Stimulated activated CD4-positive, alpha-beta T cell treated with anti-CD3 and anti-CD28 coated beads, Interleukin-4, amount 100 ng/mL, for 24 hours (primary cell): Measurements from ENCODE around the gene CTDSP1.

Experiments
- DNase-seq: peaks from one replicate; pipeline ENCODE4 v3.0.0-alpha.2; 2020

The CTDSP1 gene

GRCh38 chr2:218400167-218400929 is 680 bp downstream of the CTDSP1 start:
- peak; percentile 36 for DNase-seq

- DNase-seq: no peak
These were observed 1.5 kb downstream of the CTDSP1 start for GRCh38 chr2:218400930-218401881.

- no peak for DNase-seq
These were observed 2.2 kb downstream of the CTDSP1 start for GRCh38 chr2:218401890-218402289.

- DNase-seq: no peak
These were observed 2.8 kb downstream of the CTDSP1 start for GRCh38 chr2:218402491-218402901.

GRCh38 chr2:218402911-218403411 is 3.3 kb downstream of the CTDSP1 start:
- DNase-seq: no peak

GRCh38 chr2:218403810-218404209 is 4.1 kb downstream of the CTDSP1 start:
- no peak for DNase-seq

- no peak for DNase-seq
These were observed 4.8 kb downstream of the CTDSP1 start for GRCh38 chr2:218404351-218405085.

GRCh38 chr2:218405086-218405745 is 5.5 kb downstream of the CTDSP1 start:
- no peak for DNase-seq

- no peak for DNase-seq
These were observed 6.1 kb downstream of the CTDSP1 start for GRCh38 chr2:218405746-218406208.

GRCh38 chr2:218406209-218406948 is 6.7 kb downstream of the CTDSP1 start:
- DNase-seq: peak; percentile 91

- DNase-seq: peak; percentile 67
These were observed 7.4 kb downstream of the CTDSP1 start for GRCh38 chr2:218406949-218407618.

- DNase-seq: no peak
These were observed 8.0 kb downstream of the CTDSP1 start for GRCh38 chr2:218407717-218408116.

GRCh38 chr2:218418321-218418716 is 18.7 kb downstream of the CTDSP1 start:
- DNase-seq: no peak

GRCh38 chr2:218418717-218419458 is 19.2 kb downstream of the CTDSP1 start, which contains the start of gene VIL1:
Gene VIL1, plus strand, starts transcription at chr2:218419123. Its CDS starts 4,656 bp downstream, at chr2:218423779.
- no peak for DNase-seq

GRCh38 chr2:218419630-218420216 is 20.1 kb downstream of the CTDSP1 start:
- no peak for DNase-seq

- DNase-seq: no peak
These were observed 21.4 kb downstream of the CTDSP1 start for GRCh38 chr2:218421027-218421426.

GRCh38 chr2:218422403-218423086 is 22.9 kb downstream of the CTDSP1 start:
- no peak for DNase-seq

GRCh38 chr2:218423584-218423983 is 23.9 kb downstream of the CTDSP1 start:
- DNase-seq: no peak

- no peak for DNase-seq
These were observed 25.9 kb downstream of the CTDSP1 start for GRCh38 chr2:218425531-218425930.
